Measurements from ENCODE around the gene ROCK2. TPM values are rescaled to one million over a fixed set of nuclear protein-coding genes. Genes with fewer than 3 reads are reported as not detected.

The ROCK2 gene
- total RNA-seq, 1 experiment from 2014 or later = 49.4 TPM

DNA sequence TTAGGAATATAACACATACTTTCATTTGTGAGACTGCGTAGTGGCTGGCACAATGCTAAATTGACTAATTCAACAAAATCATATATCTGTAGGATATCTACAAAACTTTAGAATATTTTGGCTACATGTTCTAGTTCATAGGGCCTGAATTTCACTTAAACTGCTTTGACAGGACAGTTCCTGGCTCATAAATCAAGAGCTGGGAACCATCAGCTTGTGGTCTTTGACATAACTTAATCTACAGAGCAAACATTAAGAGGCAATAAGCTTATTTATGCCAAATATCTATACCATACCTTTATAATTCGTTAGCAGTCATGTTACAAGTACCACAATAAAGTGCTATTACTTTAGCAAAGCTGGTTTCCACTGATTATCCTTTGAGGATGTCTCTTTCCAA is 83.5 kb downstream of the ROCK2 start:
- no peak for TF ChIP-seq EZH2 (IDR thresholded peaks at IDR 0.05; ENCODE audit: borderline replicate concordance, low read depth, low read length, poor library complexity, severe bottlenecking)
- TF ChIP-seq CTCF (conservative IDR thresholded peaks at IDR 0.05; ENCODE audit: low read depth, low read length) = no peak
- DNase-seq (ENCODE audit: low spot score) = no peak
- Histone ChIP-seq H3K27ac (ENCODE audit: low read depth, low read length, poor library complexity, severe bottlenecking) (no peak overlapping the region), H3K27me3 (replicated peaks; ENCODE audit: insufficient read depth, low read depth, low read length, poor library complexity) (no peaks in the 10 kb centered on the region), H3K9me3 (ENCODE audit: low read depth, low read length, poor library complexity, severe bottlenecking) (no peaks in the 10 kb centered on the region), H3K36me3 (ENCODE audit: insufficient read depth, low read length, poor library complexity, severe bottlenecking) (no peaks in the 10 kb centered on the region), H3K4me1 (ENCODE audit: insufficient read depth, low read length, poor library complexity, severe bottlenecking) (no peaks in the 10 kb centered on the region), H3K4me3 (ENCODE audit: low read depth, low read length, poor library complexity, severe bottlenecking) (no peak overlapping the region)
- BruUV-seq (replicated peaks) = no TSS peak
- intact Hi-C loops (cut with micrococcal nuclease; ENCODE audit: unreplicated experiment) = no loop called here
- CTCF ChIA-PET = interaction anchor here (0.6 kb wide), 1 partner anchor 129 kb away, joined by 3 read pairs; no protein-coding TSS in a partner anchor
- POLR2A ChIA-PET (ENCODE audit: low non-redundant PET) = no interaction called here

DNA sequence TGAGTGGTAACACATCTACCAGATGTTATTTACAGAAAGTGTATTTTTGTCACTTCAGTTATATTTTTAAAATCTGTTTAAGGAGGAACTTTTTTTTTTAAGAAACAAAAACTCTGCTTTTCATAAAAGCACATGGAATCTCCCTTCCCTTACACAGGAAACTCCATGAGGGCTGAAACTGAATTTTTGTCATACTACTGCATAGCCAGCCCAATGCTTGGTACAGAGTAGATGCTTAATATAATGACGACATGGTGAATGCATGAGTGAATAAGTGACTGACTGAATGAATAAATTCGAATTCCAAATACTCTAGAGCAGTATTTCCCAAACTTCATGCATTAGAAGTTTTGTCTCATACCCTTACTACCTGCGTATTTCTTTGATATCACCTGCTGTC is 86.5 kb downstream of the ROCK2 start:
- BruUV-seq (replicated peaks) = no TSS peak
- Histone ChIP-seq H3K9me3 (ENCODE audit: low read depth, low read length, poor library complexity, severe bottlenecking) (no peaks in the 10 kb centered on the region), H3K4me3 (ENCODE audit: low read depth, low read length, poor library complexity, severe bottlenecking) (no peak overlapping the region), H3K27me3 (replicated peaks; ENCODE audit: insufficient read depth, low read depth, low read length, poor library complexity) (no peaks in the 10 kb centered on the region), H3K36me3 (ENCODE audit: insufficient read depth, low read length, poor library complexity, severe bottlenecking) (no peaks in the 10 kb centered on the region), H3K4me1 (ENCODE audit: insufficient read depth, low read length, poor library complexity, severe bottlenecking) (no peaks in the 10 kb centered on the region), H3K27ac (ENCODE audit: low read depth, low read length, poor library complexity, severe bottlenecking) (no peak overlapping the region)
- TF ChIP-seq CTCF (conservative IDR thresholded peaks at IDR 0.05; ENCODE audit: low read depth, low read length) = no peak
- TF ChIP-seq EZH2 (IDR thresholded peaks at IDR 0.05; ENCODE audit: borderline replicate concordance, low read depth, low read length, poor library complexity, severe bottlenecking) = no peak
- CTCF ChIA-PET = no interaction called here
- POLR2A ChIA-PET (ENCODE audit: low non-redundant PET) = no interaction called here
- DNase-seq (ENCODE audit: low spot score) = no peak
- intact Hi-C loops (cut with micrococcal nuclease; ENCODE audit: unreplicated experiment) = no loop called here

- intact Hi-C loops (cut with micrococcal nuclease; ENCODE audit: unreplicated experiment) = no loop called here
- CTCF ChIA-PET = no interaction called here
- Histone ChIP-seq H3K27me3 (replicated peaks; ENCODE audit: insufficient read depth, low read depth, low read length, poor library complexity) (no peaks in the 10 kb centered on the region), H3K4me1 (ENCODE audit: insufficient read depth, low read length, poor library complexity, severe bottlenecking) (no peaks in the 10 kb centered on the region), H3K9me3 (ENCODE audit: low read depth, low read length, poor library complexity, severe bottlenecking) (no peaks in the 10 kb centered on the region), H3K36me3 (ENCODE audit: insufficient read depth, low read length, poor library complexity, severe bottlenecking) (no peaks in the 10 kb centered on the region), H3K27ac (ENCODE audit: low read depth, low read length, poor library complexity, severe bottlenecking) (no peak overlapping the region), H3K4me3 (ENCODE audit: low read depth, low read length, poor library complexity, severe bottlenecking) (no peak overlapping the region)
- TF ChIP-seq EZH2 (IDR thresholded peaks at IDR 0.05; ENCODE audit: borderline replicate concordance, low read depth, low read length, poor library complexity, severe bottlenecking) = no peak
- TF ChIP-seq CTCF (conservative IDR thresholded peaks at IDR 0.05; ENCODE audit: low read depth, low read length) = no peak
- no TSS peak for BruUV-seq (replicated peaks)
- POLR2A ChIA-PET (ENCODE audit: low non-redundant PET) = no interaction called here
- DNase-seq (ENCODE audit: low spot score) = no peak
Measured at GRCh38 chr2:11257078-11257477, 87.4 kb downstream of the ROCK2 start.

Data from A673 (cell line).